Mammary epithelial cell (primary cell): ENCODE data around the gene EPS8.

Experiments used
- EZH2 ChIP-seq: IDR thresholded peaks from 2 replicates; pipeline ENCODE4 v1.6.1; 2012; ENCODE audit warnings: low read length, inconsistent platforms, borderline replicate concordance
- TF ChIP-seq, protein P1 (sequence below), 2 donors: IDR thresholded peaks in 1 of 2; conservative IDR thresholded peaks in 1 of 2; 2 replicates each; pipeline ENCODE4 v1.5.1; 2011 to 2012; ENCODE audit warnings: inconsistent platforms in 2 of 2, low read length in 2 of 2, mild to moderate bottlenecking in 2 of 2, control low read depth in 1 of 2, low read depth in 1 of 2; ENCODE audit not compliant: insufficient read depth in 1 of 2; ENCODE audit errors: extremely low read depth in 1 of 2

DNA sequence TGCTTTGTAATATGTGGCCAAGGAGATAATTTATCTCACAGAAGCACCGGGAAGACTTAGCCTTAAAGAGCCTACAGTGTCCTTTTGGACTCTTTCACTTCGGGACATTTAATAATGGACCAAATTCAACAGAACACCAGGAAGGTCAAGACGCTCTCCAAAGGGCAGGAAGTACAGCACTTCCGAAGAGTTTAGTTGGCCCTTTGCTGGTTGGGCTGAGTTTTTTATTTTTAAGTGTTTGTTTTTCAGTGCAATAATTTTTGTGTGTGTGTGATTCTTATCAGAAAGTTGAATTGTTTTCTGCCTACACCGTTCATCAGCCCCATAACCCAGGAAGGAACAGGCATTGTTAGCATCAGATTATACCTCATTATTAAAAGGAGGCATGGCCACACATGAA is 193.0 kb downstream of the EPS8 start:
- no peak for TF ChIP-seq EZH2
- TF ChIP-seq, protein P1, sequence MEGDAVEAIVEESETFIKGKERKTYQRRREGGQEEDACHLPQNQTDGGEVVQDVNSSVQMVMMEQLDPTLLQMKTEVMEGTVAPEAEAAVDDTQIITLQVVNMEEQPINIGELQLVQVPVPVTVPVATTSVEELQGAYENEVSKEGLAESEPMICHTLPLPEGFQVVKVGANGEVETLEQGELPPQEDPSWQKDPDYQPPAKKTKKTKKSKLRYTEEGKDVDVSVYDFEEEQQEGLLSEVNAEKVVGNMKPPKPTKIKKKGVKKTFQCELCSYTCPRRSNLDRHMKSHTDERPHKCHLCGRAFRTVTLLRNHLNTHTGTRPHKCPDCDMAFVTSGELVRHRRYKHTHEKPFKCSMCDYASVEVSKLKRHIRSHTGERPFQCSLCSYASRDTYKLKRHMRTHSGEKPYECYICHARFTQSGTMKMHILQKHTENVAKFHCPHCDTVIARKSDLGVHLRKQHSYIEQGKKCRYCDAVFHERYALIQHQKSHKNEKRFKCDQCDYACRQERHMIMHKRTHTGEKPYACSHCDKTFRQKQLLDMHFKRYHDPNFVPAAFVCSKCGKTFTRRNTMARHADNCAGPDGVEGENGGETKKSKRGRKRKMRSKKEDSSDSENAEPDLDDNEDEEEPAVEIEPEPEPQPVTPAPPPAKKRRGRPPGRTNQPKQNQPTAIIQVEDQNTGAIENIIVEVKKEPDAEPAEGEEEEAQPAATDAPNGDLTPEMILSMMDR (conservative IDR thresholded peaks at IDR 0.05 in 1 of 2, IDR thresholded peaks at IDR 0.05 in 1 of 2; ENCODE audit: extremely low read depth in 1 of 2, insufficient read depth in 1 of 2, low read depth in 1 of 2, low read length in 2 of 2), result no peak
